Stimulated activated effector memory CD8-positive, alpha-beta T cell treated with anti-CD3 and anti-CD28 coated beads, Interleukin-12 subunit alpha, Interleukin-12 subunit beta, amount 100 ng/mL, for 72 hours (primary cell): ENCODE measurements around the gene STEAP1.
"Not testable (repeated sequence)": the region's sequence is repeated elsewhere in the genome, so short reads cannot be mapped to it uniquely, and the experiment has no call there.

Experiments
- ATAC-seq: fragments of 150-1000 bp; cut with Tn5 transposase; 2 replicates; pipeline ENCODE4 v1.10.0; 2021
- DNase-seq, 2 donors: peaks; one replicate each; pipeline ENCODE4 v3.0.0; 2021 to 2022; ENCODE audit warnings: low spot score in 2 of 2
- H3K27ac Mint-ChIP-seq: one replicate; pipeline ENCODE4 v1.8.0; 2022; ENCODE audit warnings: mild to moderate bottlenecking, mixed read lengths
- H3K36me3 Mint-ChIP-seq: one replicate; pipeline ENCODE4 v1.8.0; 2022; ENCODE audit warnings: mild to moderate bottlenecking, mixed read lengths
- H3K4me1 Mint-ChIP-seq: one replicate; pipeline ENCODE4 v1.8.0; 2022; ENCODE audit warnings: mixed read lengths
- H3K4me3 Mint-ChIP-seq: one replicate; pipeline ENCODE4 v1.8.0; 2022; ENCODE audit warnings: mild to moderate bottlenecking, mixed read lengths
- H3K9me3 Mint-ChIP-seq: one replicate; pipeline ENCODE4 v1.8.0; 2022; ENCODE audit warnings: mixed read lengths

STEAP1 gene

DNA sequence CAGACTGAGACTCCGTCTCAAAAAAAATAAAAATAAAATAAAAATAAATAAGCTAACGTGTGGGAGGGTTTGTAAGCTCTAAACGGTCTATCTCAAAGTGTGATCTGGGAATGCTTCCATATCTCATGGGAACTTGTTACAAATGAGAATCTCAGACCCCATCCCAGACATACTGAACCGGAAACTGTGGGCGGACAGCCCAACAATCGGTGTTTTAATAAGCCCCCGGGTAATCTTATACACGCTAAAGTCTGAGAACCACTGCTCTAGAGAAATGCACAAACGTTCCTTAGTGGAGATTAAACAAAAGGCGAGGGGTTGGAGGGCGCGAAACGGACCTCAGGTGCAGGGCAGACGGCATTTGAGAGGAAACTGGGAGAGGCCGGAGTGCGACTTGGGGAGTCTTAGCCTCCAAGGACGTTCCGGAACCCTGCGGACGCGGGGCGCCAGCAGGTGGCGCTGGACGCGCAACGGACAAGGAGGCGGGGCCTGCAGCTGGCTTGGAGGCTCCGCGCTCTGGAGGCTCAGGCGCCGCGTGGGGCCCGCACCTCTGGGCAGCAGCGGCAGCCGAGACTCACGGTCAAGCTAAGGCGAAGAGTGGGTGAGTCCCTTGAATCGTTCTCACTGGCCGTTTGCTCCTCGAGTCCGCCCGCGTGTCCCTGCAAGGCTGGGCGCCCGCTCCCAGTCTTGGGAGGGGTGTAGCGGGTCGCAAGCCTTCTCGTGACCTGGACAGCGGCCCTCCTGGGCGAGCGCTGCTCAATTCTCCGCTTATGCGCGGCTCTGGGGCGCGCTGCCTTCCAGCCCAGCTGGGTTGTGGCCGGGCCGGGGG lies at the start of gene STEAP1:
Gene STEAP1, plus strand, starts transcription at position 527 of the 829 bp plus-strand sequence. CDS start 5,320 bp downstream, outside the sequence.
- DNase-seq, result peak; percentile 93
- not testable (repeated sequence) for H3K36me3 Mint-ChIP-seq, H3K4me1 Mint-ChIP-seq, H3K9me3 Mint-ChIP-seq, H3K27ac Mint-ChIP-seq
- ATAC-seq, result peak; percentile 97
- peak within 1 kb of the TSS; percentile 56 for H3K4me3 Mint-ChIP-seq

DNA sequence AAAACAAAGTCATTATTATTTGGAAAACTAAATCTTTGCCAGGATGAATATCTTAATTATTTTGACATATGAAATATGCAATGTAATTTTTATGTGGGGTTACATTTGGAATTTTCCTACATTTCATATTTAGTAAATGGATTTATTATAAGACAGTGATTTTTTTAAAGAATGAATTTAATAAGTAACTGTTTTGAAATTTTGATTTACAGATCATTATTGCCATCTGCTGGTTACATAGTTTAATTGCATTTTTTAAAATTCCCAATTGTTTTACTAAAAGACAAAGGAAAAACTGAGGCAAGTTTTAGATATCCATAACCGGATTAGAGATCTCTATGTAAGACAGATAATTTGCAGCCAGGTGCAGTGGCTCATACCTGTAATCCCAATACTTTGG lies 39.3 kb upstream of the STEAP1 start:
- H3K4me3 Mint-ChIP-seq, result not testable (repeated sequence)
- H3K4me1 Mint-ChIP-seq, result peaks cover 15% of the 10 kb centered on the region

DNA sequence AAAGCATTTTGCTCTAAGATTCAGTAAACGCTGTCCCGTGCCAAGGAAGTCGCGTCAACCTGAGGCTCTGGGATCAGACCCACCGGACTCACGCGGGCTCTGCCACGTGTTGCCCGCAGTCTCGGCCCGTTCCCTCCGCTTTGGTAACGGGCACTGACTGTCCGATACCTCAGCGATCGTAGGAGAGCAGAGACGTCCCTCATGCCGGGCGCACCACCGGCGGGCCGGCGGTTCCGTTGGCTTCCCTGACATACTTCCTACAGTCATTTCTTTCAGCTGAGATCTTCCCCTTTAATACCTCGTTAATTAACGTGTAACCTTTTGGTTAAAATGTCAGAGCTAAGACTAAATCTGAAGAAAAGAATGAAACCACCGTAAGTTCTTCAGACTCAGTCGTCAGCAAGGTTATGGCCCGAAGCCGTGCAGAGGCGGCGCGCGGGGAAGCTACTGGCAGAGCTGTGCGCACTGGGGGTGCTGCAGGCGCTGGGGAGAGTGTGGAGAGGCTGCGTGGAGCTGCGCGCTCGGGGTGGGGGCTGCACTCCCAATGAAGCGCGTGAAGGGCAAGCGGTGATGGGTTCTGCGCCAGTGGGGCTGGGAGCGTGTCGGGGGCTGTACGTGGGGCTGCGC lies 35.6 kb upstream of the STEAP1 start:
- H3K27ac Mint-ChIP-seq, H3K9me3 Mint-ChIP-seq, H3K36me3 Mint-ChIP-seq, DNase-seq: not testable (repeated sequence)
- Mint-ChIP-seq H3K4me1 (peaks cover 15% of the 10 kb centered on the region), H3K4me3 (peak overlapping the region; percentile 64)
- peak; percentile 45 for ATAC-seq

More for the DNA sequence above, 39.3 kb upstream of the STEAP1 start:
- not testable (repeated sequence) for ATAC-seq, H3K27ac Mint-ChIP-seq, DNase-seq, H3K36me3 Mint-ChIP-seq, H3K9me3 Mint-ChIP-seq

DNA sequence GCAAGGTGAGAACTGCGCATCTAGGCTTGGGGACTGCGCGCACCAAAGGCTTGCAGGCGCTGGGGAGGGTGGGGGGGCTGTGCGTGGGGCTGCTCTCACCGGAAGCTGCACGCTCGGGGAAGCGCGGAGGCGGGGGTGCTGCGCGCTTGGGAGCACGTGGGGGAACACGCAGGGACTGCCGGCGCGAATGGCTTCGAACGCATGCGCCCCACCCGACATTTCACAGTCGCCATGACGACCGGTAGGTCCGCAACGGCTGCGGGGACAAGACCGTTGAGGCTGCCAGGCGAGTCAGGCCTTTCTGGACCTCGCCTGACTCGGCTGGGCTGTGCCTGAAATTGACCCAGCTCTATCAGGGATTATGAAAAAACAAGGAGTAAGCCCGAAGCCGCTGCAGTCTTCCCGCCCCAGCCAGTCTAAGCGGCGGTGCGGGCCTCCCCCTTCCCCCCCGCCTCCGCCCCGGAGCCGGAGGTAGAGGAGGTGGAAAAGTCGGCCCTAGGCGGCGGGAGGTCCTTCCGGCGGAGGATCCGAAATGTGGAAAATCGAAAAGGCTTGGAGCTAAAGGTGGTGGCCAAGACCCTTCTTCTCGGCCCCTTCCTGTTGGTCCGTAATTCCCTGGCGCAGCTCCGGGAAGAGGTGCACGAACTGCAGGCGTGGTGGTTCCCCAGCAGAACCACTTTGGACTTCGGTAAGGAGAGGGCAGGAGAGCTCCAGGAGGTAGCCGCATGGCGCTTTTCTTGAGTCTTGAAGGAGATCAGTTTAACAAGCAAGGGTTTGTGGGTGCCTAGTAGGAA lies 34.9 kb upstream of the STEAP1 start:
- Mint-ChIP-seq H3K27ac (no peak overlapping the region), H3K4me1 (peaks cover 15% of the 10 kb centered on the region), H3K36me3 (no peaks in the 10 kb centered on the region), H3K4me3 (peak overlapping the region; percentile 64), H3K9me3 (no peaks in the 10 kb centered on the region)
- ATAC-seq, result peak; percentile 48
- no peak for DNase-seq

DNA sequence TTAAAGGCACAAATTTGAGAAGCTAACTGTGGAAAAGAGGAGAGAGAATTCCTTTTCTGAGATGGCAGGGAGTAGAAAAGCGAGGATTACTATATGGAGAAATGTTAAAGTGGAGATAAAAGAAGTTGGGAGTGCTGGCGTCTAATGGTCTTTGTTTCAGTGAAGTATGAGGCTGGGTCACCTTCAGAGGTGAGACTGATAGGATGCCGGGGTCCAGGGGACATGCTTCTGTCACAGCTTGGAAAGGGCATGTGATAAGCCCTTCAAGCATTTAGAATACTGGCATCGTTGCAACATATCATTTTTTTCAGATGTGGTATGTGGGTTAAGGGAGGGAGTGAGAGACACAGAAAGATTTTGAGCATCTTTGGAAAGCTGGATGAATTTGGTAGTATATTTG lies 34.1 kb upstream of the STEAP1 start:
- not testable (repeated sequence) for H3K36me3 Mint-ChIP-seq, H3K9me3 Mint-ChIP-seq, H3K27ac Mint-ChIP-seq, H3K4me3 Mint-ChIP-seq, ATAC-seq, DNase-seq
- peaks cover 15% of the 10 kb centered on the region for H3K4me1 Mint-ChIP-seq

DNA sequence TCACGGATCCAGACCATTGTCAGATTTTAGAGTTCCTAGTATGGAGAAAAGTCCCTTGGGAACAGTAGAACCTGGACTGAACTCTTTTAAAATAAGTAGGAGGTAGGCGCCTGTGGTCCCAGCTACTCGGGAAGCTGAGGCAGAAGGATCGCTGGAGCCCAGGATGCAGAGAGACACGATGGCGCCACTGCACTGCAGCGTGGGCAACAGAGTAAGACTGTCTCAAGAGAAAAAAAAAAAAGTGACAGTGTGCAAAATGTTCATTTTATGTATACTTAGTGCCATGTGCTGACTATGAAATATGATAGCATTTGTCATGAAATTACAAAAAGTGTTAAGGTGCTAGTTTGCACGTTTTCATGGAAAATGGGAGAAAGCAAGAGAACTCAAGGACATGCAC lies 22.5 kb upstream of the STEAP1 start:
- not testable (repeated sequence) for H3K9me3 Mint-ChIP-seq, DNase-seq, H3K4me1 Mint-ChIP-seq, ATAC-seq, H3K4me3 Mint-ChIP-seq, H3K36me3 Mint-ChIP-seq, H3K27ac Mint-ChIP-seq

DNA sequence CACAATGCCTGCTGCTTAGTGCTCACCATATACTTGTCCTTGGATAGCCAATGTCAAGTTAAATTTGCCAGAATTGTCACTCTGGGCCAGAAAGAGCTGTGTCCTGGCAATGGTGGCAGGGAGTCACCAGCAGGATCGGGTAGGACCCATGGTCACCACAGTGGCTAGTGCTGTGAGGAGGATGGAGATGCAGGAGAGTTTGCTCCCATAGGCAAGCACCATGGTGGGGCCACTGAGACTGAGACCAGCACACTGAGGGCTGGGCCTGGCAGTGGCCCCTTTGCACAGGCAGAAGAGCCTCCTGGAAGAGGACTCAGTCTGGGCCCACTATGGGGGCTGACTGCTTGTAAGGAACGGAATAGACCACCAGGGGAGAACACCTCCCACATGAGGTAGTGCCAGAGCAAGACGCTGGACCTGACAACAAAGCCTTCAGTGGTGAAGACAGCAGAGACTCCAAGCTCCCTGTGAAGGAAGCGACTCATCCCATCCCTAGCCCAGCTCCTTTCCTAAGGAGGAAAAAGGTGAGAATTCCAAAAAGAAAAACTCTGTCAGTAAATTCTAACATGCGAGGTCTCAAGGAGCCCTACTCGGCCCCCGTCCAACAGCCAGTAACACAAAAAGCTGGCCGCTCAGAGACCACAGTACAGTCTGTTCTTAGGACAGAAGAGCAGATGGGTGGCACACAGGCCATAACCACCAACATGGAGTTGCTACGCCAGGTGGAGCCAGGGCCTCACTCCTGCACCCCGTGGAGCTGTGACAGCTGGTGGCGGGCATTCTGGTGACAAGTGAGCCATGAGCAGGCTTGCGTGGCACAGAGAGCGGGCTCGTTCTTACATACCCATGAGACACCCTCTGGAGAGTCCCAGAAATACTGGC lies 6.9 kb upstream of the STEAP1 start:
- DNase-seq, H3K9me3 Mint-ChIP-seq, H3K36me3 Mint-ChIP-seq, H3K27ac Mint-ChIP-seq, H3K4me1 Mint-ChIP-seq, H3K4me3 Mint-ChIP-seq: not testable (repeated sequence)
- peak; percentile 51 for ATAC-seq

DNA sequence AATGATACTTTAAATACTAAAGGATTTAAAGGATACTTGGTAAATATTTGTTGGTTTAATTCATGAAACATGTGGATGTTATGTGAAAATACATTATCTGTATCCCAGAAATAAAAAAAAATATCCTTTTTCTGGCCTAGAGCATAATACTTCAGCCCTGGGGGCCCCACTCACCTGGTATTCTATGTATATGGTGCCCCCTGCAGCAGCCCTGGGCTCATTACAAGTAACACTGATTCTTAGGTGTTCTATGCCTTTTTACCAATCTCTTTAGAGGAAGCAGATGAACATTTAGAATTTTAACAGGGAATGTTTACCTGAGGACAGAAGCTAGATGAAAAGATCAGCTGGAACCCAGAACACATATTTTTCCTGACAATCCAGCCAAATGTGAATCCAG lies 4.8 kb upstream of the STEAP1 start:
- H3K36me3 Mint-ChIP-seq, H3K4me3 Mint-ChIP-seq, DNase-seq, H3K4me1 Mint-ChIP-seq, H3K27ac Mint-ChIP-seq, H3K9me3 Mint-ChIP-seq, ATAC-seq: not testable (repeated sequence)

DNA sequence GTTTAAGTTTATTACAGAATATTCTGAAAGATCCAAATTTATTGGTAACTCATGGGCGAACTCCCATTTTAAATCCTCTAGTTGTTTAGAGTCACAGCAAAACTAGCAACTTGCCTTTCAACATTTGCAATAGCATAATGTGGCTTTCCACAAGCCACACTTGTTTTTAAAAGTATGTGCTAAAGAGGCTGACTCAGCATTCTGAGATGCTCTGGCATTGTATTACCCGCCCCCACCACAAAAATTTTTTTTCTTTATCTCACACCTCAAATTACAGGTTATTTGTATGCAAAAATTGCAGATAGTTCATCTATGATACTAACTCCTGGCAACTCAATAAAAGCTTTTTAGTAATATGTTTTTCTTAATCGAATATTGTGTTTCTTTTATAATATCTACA lies 2.4 kb upstream of the STEAP1 start:
- H3K36me3 Mint-ChIP-seq, H3K4me3 Mint-ChIP-seq, H3K9me3 Mint-ChIP-seq, H3K4me1 Mint-ChIP-seq, H3K27ac Mint-ChIP-seq, DNase-seq, ATAC-seq: not testable (repeated sequence)

DNA sequence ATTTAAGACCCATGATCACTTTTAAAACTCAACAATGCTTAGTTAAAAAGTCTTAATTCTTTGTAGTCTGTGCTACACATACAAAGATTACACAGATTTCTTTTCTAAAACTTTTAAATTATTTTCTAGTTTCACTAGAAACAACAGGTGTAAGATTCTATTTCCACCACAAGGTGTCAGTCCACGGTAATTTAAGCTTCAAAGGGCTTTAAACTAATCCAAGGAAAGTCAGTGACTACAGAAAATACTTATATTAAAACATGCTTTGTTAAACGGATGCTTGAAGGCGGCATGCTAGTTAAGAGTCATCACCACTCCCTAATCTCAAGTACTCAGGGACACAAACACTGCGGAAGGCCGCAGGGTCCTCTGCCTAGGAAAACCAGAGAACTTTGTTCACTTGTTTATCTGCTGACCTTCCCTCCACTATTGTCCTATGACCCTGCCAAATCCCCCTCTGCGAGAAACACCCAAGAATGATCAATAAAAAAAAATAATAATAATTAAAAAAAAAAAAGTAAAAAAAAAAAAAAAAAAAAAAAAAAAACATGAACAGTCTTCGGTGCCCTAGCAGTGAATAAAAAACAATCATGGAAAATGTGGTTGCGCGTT lies 1.5 kb upstream of the STEAP1 start:
- ATAC-seq, H3K27ac Mint-ChIP-seq, H3K4me3 Mint-ChIP-seq, H3K9me3 Mint-ChIP-seq, H3K4me1 Mint-ChIP-seq, DNase-seq, H3K36me3 Mint-ChIP-seq: not testable (repeated sequence)

DNA sequence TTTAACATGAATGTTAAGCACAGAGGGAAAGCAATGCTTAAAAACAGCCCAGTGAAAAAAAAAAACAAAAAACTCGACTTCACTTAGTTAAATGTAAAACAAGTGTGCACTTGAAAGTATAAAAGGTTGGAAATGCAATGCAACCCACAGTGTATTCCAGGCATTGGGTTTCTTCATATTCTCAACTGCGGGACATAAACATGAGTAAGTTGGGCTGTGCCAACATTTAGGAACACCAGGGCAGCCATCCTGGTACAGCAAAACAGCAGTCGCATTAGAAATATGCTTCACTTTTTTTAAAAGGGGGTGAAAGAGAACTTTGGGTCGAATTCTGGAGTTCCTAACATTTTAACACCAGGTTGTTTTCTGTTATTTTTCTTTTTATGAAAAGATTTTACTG lies 937 bp downstream of the STEAP1 start:
- no peak for ATAC-seq
- no peak overlapping the region for H3K27ac Mint-ChIP-seq
- no peak for DNase-seq
- peak overlapping the region; percentile 56 for H3K4me3 Mint-ChIP-seq
- no peaks in the 10 kb centered on the region for H3K4me1 Mint-ChIP-seq
- no peaks in the 10 kb centered on the region for H3K36me3 Mint-ChIP-seq
- H3K9me3 Mint-ChIP-seq, result no peaks in the 10 kb centered on the region

DNA sequence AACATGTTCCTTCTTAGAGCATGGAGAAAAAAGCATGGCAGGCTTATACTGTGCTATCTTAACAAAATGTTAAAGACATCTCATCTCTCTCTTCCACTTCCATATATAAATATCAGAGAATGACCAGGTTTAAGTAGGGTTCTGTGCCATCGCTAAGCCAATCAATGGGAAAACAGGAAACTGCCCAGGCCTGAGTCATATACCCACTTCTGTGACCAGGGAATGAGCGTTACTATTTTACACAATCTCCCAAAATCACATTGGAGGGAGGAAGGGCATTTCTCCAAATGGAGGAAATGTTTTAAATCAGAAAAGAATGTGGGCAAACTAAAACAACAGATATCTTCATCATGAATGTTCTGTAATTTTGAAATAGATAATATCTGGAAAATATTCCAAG lies 3.1 kb downstream of the STEAP1 start:
- not testable (repeated sequence) for H3K4me1 Mint-ChIP-seq, H3K27ac Mint-ChIP-seq

DNA sequence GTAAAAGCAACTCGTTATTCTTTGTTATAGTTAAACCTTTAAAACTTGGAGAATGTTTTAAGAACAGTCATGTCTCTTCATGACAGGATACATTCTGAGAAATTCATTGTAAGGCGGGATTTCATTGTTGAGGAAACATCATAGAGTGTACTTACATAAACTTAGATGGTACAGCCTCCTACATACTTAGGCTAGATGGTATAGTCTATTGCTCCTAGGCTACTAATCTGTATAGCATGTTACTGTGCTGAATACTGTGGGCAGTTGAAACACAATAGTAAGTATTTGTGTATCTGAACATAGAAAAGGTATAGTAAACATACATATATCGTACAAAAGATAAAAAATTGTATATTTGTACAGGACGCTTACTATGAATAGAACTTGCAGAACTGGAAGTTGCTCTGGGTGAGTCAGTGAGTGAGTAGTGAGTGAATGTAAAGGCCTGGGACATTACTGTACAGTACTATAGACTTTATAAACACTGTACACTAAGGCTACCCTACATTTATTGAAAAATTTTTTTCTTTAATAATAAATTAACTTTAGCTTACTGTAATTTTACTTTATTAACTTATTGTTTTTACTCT lies 3.6 kb downstream of the STEAP1 start:
- not testable (repeated sequence) for H3K27ac Mint-ChIP-seq, H3K36me3 Mint-ChIP-seq, H3K9me3 Mint-ChIP-seq, ATAC-seq, H3K4me1 Mint-ChIP-seq, H3K4me3 Mint-ChIP-seq, DNase-seq

More for the DNA sequence above, 3.1 kb downstream of the STEAP1 start:
- not testable (repeated sequence) for H3K9me3 Mint-ChIP-seq, H3K4me3 Mint-ChIP-seq, H3K36me3 Mint-ChIP-seq, ATAC-seq, DNase-seq

DNA sequence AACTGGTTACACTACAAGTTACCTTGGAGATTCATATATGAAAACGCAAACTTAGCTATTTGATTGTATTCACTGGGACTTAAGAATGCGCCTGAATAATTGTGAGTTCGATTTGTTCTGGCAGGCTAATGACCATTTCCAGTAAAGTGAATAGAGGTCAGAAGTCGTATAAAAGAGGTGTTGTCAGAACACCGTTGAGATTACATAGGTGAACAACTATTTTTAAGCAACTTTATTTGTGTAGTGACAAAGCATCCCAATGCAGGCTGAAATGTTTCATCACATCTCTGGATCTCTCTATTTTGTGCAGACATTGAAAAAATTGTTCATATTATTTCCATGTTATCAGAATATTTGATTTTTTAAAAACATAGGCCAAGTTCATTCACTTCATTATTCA lies 9.3 kb downstream of the STEAP1 start:
- H3K27ac Mint-ChIP-seq, result no peak overlapping the region
- ATAC-seq (no peak), DNase-seq (no peak)
- no peak overlapping the region for H3K4me3 Mint-ChIP-seq
- no peaks in the 10 kb centered on the region for H3K36me3 Mint-ChIP-seq
- no peaks in the 10 kb centered on the region for H3K9me3 Mint-ChIP-seq
- H3K4me1 Mint-ChIP-seq, result no peaks in the 10 kb centered on the region
